ENCODE results near the gene MIPEP.

Gene MIPEP

GRCh38 chr13:23793711-23794110 is 95.5 kb downstream of the MIPEP start:
- no peak for DNase-seq
- H3K4me1 ChIP-seq (ENCODE audit: control insufficient read depth in 1 of 2, insufficient read depth in 2 of 2, low read length in 2 of 2) = peaks cover 4 to 5% of the 10 kb centered on the region in 2 experiments
- no peak overlapping the region for H2AFZ ChIP-seq (ENCODE audit: insufficient read depth, low read length, poor library complexity)
- no peak overlapping the region for H2BK5ac ChIP-seq (ENCODE audit: low read depth, low read length, poor library complexity)
- H3K18ac ChIP-seq (ENCODE audit: low read length) = no peak overlapping the region
- H3K4me3 ChIP-seq (ENCODE audit: low read depth, low read length) = no peak overlapping the region
- no peak overlapping the region for H4K91ac ChIP-seq (ENCODE audit: low read depth, low read length)
- no peak overlapping the region for H3K4me2 ChIP-seq (ENCODE audit: low read length)
- H3K27ac ChIP-seq (ENCODE audit: low read depth, low read length) = no peak overlapping the region
- H3K23ac ChIP-seq (ENCODE audit: low read length) = no peak overlapping the region
- H2BK12ac ChIP-seq (ENCODE audit: low read length) = no peak overlapping the region
- no peaks in the 10 kb centered on the region for H3K79me2 ChIP-seq (ENCODE audit: control insufficient read depth, insufficient read depth, low read length, poor library complexity)
- no peak overlapping the region for H3K14ac ChIP-seq (ENCODE audit: low read length)
- H3K4ac ChIP-seq (ENCODE audit: low read depth, low read length) = no peak overlapping the region
- no peak overlapping the region for H4K8ac ChIP-seq (ENCODE audit: low read depth, low read length)
- no peak overlapping the region for H2BK120ac ChIP-seq (ENCODE audit: insufficient read depth, low read length, poor library complexity)
- H3K27me3 ChIP-seq (ENCODE audit: insufficient read depth, low read length) = no peaks in the 10 kb centered on the region
- no peak overlapping the region for H2AK5ac ChIP-seq (ENCODE audit: low read length)
- H3K9me3 ChIP-seq (ENCODE audit: insufficient read depth, low read depth, low read length) = peaks cover 3% of the 10 kb centered on the region
- no peak overlapping the region for H3K9ac ChIP-seq (ENCODE audit: low read length)
- no peak overlapping the region for H4K12ac ChIP-seq (ENCODE audit: low read depth, low read length)
- WGBS (ENCODE audit: extremely low coverage, insufficient coverage, insufficient read length) = no CpG with 5 or more reads among the region's 3 CpGs
- H3K79me1 ChIP-seq (ENCODE audit: low read length) = no peaks in the 10 kb centered on the region
- peaks cover 0 to 3% of the 10 kb centered on the region in 2 experiments for H3K36me3 ChIP-seq (ENCODE audit: control insufficient read depth in 1 of 2, insufficient read depth in 2 of 2, low read length in 2 of 2)

GRCh38 chr13:23792680-23793079 is 96.5 kb downstream of the MIPEP start:
- Histone ChIP-seq H2AFZ (ENCODE audit: insufficient read depth, low read length, poor library complexity) (no peak overlapping the region), H3K18ac (ENCODE audit: low read length) (no peak overlapping the region), H3K4ac (ENCODE audit: low read depth, low read length) (no peak overlapping the region), H2BK120ac (ENCODE audit: insufficient read depth, low read length, poor library complexity) (no peak overlapping the region), H3K4me1 (ENCODE audit: control insufficient read depth in 1 of 2, insufficient read depth in 2 of 2, low read length in 2 of 2) (peaks cover 4 to 5% of the 10 kb centered on the region in 2 experiments), H3K4me2 (ENCODE audit: low read length) (no peak overlapping the region), H3K79me1 (ENCODE audit: low read length) (no peaks in the 10 kb centered on the region), H4K12ac (ENCODE audit: low read depth, low read length) (no peak overlapping the region), H3K27me3 (ENCODE audit: insufficient read depth, low read length) (no peaks in the 10 kb centered on the region), H3K23ac (ENCODE audit: low read length) (no peak overlapping the region), H3K14ac (ENCODE audit: low read length) (no peak overlapping the region), H3K9me3 (ENCODE audit: insufficient read depth, low read depth, low read length) (peaks cover 3% of the 10 kb centered on the region), H3K9ac (ENCODE audit: low read length) (no peak overlapping the region), H4K91ac (ENCODE audit: low read depth, low read length) (no peak overlapping the region), H3K36me3 (ENCODE audit: control insufficient read depth in 1 of 2, insufficient read depth in 2 of 2, low read length in 2 of 2) (peaks cover 0 to 3% of the 10 kb centered on the region in 2 experiments), H3K27ac (ENCODE audit: low read depth, low read length) (no peak overlapping the region), H3K79me2 (ENCODE audit: control insufficient read depth, insufficient read depth, low read length, poor library complexity) (no peaks in the 10 kb centered on the region), H4K8ac (ENCODE audit: low read depth, low read length) (no peak overlapping the region), H2AK5ac (ENCODE audit: low read length) (no peak overlapping the region), H3K4me3 (ENCODE audit: low read depth, low read length) (no peak overlapping the region), H2BK5ac (ENCODE audit: low read depth, low read length, poor library complexity) (no peak overlapping the region), H2BK12ac (ENCODE audit: low read length) (no peak overlapping the region)
- no CpG with 5 or more reads among the region's 1 CpG for WGBS (ENCODE audit: extremely low coverage, insufficient coverage, insufficient read length)
- DNase-seq = no peak

- H3K27me3 ChIP-seq (ENCODE audit: insufficient read depth, low read length) = no peaks in the 10 kb centered on the region
- no peak overlapping the region for H2BK120ac ChIP-seq (ENCODE audit: insufficient read depth, low read length, poor library complexity)
- H3K36me3 ChIP-seq (ENCODE audit: control insufficient read depth in 1 of 2, insufficient read depth in 2 of 2, low read length in 2 of 2) = no peaks in the 10 kb centered on the region
- WGBS (ENCODE audit: extremely low coverage, insufficient coverage, insufficient read length) = no CpG with 5 or more reads among the region's 2 CpGs
- H2AK5ac ChIP-seq (ENCODE audit: low read length) = no peak overlapping the region
- no peak overlapping the region for H3K27ac ChIP-seq (ENCODE audit: low read depth, low read length)
- no peak overlapping the region for H4K91ac ChIP-seq (ENCODE audit: low read depth, low read length)
- no peak for DNase-seq
- H3K4me2 ChIP-seq (ENCODE audit: low read length) = no peak overlapping the region
- H4K12ac ChIP-seq (ENCODE audit: low read depth, low read length) = no peak overlapping the region
- no peak overlapping the region for H3K23ac ChIP-seq (ENCODE audit: low read length)
- no peak overlapping the region for H3K14ac ChIP-seq (ENCODE audit: low read length)
- H3K79me1 ChIP-seq (ENCODE audit: low read length) = no peaks in the 10 kb centered on the region
- H3K4me1 ChIP-seq (ENCODE audit: control insufficient read depth in 1 of 2, insufficient read depth in 2 of 2, low read length in 2 of 2) = peaks cover 4 to 5% of the 10 kb centered on the region in 2 experiments
- no peak overlapping the region for H4K8ac ChIP-seq (ENCODE audit: low read depth, low read length)
- H3K9ac ChIP-seq (ENCODE audit: low read length) = no peak overlapping the region
- no peak overlapping the region for H3K18ac ChIP-seq (ENCODE audit: low read length)
- no peak overlapping the region for H3K4ac ChIP-seq (ENCODE audit: low read depth, low read length)
- no peak overlapping the region for H2AFZ ChIP-seq (ENCODE audit: insufficient read depth, low read length, poor library complexity)
- no peak overlapping the region for H2BK5ac ChIP-seq (ENCODE audit: low read depth, low read length, poor library complexity)
- no peaks in the 10 kb centered on the region for H3K79me2 ChIP-seq (ENCODE audit: control insufficient read depth, insufficient read depth, low read length, poor library complexity)
- H3K9me3 ChIP-seq (ENCODE audit: insufficient read depth, low read depth, low read length) = no peaks in the 10 kb centered on the region
- H2BK12ac ChIP-seq (ENCODE audit: low read length) = no peak overlapping the region
- no peak overlapping the region for H3K4me3 ChIP-seq (ENCODE audit: low read depth, low read length)
Observed at GRCh38 chr13:23790577-23791170, 98.5 kb downstream of the MIPEP start.

- WGBS (ENCODE audit: extremely low coverage, insufficient coverage, insufficient read length) = no CpG with 5 or more reads among the region's 10 CpGs
- no peaks in the 10 kb centered on the region for H3K79me1 ChIP-seq (ENCODE audit: low read length)
- no peak overlapping the region for H2AK5ac ChIP-seq (ENCODE audit: low read length)
- no peak overlapping the region for H3K27ac ChIP-seq (ENCODE audit: low read depth, low read length)
- no peak overlapping the region for H2AFZ ChIP-seq (ENCODE audit: insufficient read depth, low read length, poor library complexity)
- no peak overlapping the region for H3K18ac ChIP-seq (ENCODE audit: low read length)
- H3K4ac ChIP-seq (ENCODE audit: low read depth, low read length) = no peak overlapping the region
- no peak overlapping the region for H3K23ac ChIP-seq (ENCODE audit: low read length)
- H2BK12ac ChIP-seq (ENCODE audit: low read length) = peak overlapping the region; percentile 17
- H3K9me3 ChIP-seq (ENCODE audit: insufficient read depth, low read depth, low read length) = no peaks in the 10 kb centered on the region
- no peak overlapping the region for H4K8ac ChIP-seq (ENCODE audit: low read depth, low read length)
- no peaks in the 10 kb centered on the region for H3K36me3 ChIP-seq (ENCODE audit: control insufficient read depth in 1 of 2, insufficient read depth in 2 of 2, low read length in 2 of 2)
- no peak overlapping the region for H3K4me2 ChIP-seq (ENCODE audit: low read length)
- H3K27me3 ChIP-seq (ENCODE audit: insufficient read depth, low read length) = no peaks in the 10 kb centered on the region
- no peaks in the 10 kb centered on the region for H3K79me2 ChIP-seq (ENCODE audit: control insufficient read depth, insufficient read depth, low read length, poor library complexity)
- H2BK5ac ChIP-seq (ENCODE audit: low read depth, low read length, poor library complexity) = no peak overlapping the region
- H3K14ac ChIP-seq (ENCODE audit: low read length) = no peak overlapping the region
- H4K91ac ChIP-seq (ENCODE audit: low read depth, low read length) = no peak overlapping the region
- DNase-seq = no peak
- no peak overlapping the region for H3K9ac ChIP-seq (ENCODE audit: low read length)
- H4K12ac ChIP-seq (ENCODE audit: low read depth, low read length) = no peak overlapping the region
- H3K4me1 ChIP-seq (ENCODE audit: control insufficient read depth in 1 of 2, insufficient read depth in 2 of 2, low read length in 2 of 2) = peaks cover 4 to 5% of the 10 kb centered on the region in 2 experiments
- H3K4me3 ChIP-seq (ENCODE audit: low read depth, low read length) = no peak overlapping the region
- H2BK120ac ChIP-seq (ENCODE audit: insufficient read depth, low read length, poor library complexity) = no peak overlapping the region
Observed at GRCh38 chr13:23789576-23790346, 99.4 kb downstream of the MIPEP start.

Data from trophoblast cell (in vitro differentiated cells and primary cell).